GM10847 (cell line): ENCODE results near the gene CFAP58.

ENCODE experiments used
- POLR2A ChIP-seq: IDR thresholded peaks from 2 replicates; pipeline ENCODE4 v1.6.1; 2011; ENCODE audit not compliant: insufficient read length; ENCODE audit errors: extremely low read depth

CFAP58 gene

DNA sequence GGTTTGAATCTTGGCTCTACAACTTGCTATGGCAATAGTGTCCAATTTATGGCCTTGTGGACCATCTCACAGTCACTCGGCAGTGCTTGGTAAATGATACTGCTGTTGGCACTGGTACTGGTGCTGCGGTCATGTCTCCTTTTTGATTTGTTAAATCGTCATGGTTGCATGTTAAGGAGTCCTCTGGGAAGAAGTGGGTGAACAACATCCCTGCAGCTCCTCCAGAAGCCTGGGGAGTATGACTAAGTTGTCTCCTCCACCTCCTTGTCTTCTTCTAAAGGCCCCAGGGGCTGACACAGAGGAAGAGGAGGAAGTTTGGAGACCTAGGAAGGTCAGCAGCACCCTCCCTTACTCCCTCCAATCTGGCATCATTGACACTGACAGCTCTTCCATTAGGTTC lies 23.9 kb upstream of the CFAP58 start:
- no peak for TF ChIP-seq POLR2A

DNA sequence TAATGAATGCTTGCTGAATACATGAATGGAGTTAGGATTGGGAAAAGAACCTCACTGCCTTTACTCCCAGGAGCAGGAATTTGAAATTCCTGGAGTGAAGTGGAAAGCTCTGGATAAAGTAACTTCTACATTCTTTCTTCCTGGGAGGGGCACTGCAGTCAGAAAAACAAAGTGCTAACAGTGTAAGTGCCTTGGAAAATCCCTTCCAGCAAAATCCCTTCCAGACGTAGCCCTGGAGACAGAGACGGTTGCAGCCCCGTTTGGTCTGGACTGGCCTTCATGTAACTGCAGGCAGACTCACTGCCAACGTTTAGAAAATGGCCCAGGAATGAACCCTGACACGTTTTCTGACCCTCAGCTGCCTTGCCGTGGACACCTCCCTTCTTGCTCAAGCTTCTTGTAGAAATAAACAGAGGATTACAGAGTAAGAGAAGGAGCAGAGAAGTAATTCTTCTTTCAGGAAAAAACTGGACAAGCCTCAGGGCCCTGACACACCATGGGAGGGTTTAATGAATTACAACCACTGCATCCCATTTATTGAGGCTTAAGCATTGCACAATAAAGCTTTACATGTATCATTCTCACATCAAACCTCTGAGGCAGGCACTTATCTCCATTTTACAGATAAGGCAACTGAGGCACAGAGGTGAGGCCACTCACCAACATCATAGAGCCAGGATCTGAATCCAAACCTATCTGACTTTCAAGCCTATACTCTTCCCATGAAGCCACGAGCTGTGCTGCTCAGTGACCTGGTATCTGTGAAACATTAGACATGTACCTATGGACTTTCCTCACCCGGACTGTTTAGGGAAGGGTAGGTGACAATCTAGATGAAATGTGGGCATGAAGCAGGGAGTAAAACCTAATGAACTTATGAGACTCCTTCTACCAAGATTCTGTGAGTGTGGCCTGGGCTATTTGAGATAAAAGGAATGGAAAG lies 23.2 kb upstream of the CFAP58 start:
- TF ChIP-seq POLR2A, result no peak

- no peak for TF ChIP-seq POLR2A
These were observed 22.3 kb upstream of the CFAP58 start for GRCh38 chr10:104331208-104331838.

DNA sequence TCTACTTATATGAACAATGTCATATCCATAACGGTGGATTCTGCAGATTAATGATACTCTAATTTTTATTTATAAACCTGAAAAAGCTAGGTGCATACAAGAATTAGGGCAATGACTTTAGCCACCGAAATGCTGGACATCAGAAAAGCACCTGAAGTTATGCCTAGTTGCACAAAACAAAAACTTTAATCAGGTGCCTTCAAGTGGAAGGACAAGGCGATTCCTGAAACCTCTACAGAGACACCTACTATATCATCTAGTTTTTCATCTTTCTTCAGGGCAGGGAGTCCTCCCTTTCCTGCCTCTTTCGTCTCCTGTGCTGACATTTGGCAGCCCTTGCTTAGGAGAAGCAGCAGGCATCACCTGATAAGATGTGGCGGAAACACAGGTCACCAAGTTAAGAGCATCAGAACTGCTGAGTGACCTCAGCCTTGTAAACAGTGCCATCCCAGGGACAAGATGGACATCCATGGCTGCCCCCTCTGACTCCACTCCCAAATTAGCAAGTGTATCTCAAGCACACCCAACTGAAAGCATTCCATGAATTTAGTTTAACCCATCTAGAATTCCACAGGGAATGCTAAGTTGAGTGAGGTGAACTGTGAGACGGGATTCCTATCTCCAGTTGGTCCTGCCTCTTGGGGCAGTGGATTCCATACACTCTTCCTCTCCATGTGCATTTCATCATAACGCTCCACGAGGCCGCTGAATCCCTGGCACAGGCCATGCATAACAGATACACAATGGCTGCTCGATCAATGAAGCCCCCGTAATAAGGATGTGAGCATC lies 21.2 kb upstream of the CFAP58 start:
- no peak for TF ChIP-seq POLR2A

GRCh38 chr10:104333032-104333727 lies 20.5 kb upstream of the CFAP58 start:
- TF ChIP-seq POLR2A, result no peak

- TF ChIP-seq POLR2A, result no peak
These were observed 19.8 kb upstream of the CFAP58 start for GRCh38 chr10:104333728-104334373.

DNA sequence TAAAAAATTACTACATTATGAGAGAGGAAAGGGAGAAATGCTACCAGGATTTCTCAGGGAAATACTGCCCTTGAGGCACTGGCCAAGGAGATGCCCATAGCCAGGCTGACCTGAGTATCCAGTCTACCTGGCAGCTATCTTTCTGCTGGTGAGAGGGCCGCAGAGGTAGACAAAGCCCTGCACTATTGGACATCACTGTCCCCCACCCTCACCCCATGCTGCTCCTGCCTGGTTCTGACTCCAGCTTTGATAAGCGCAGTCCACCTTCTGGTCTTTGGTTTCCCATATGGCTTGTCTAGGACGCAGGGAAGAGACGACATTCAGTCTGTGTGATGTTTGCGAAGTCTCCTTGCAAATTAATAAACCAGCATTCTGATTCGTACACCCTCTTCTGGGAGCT lies 19.1 kb upstream of the CFAP58 start:
- no peak for TF ChIP-seq POLR2A

GRCh38 chr10:104334965-104335650 lies 18.5 kb upstream of the CFAP58 start:
- no peak for TF ChIP-seq POLR2A

GRCh38 chr10:104336821-104337467 lies 16.7 kb upstream of the CFAP58 start:
- TF ChIP-seq POLR2A, result no peak

DNA sequence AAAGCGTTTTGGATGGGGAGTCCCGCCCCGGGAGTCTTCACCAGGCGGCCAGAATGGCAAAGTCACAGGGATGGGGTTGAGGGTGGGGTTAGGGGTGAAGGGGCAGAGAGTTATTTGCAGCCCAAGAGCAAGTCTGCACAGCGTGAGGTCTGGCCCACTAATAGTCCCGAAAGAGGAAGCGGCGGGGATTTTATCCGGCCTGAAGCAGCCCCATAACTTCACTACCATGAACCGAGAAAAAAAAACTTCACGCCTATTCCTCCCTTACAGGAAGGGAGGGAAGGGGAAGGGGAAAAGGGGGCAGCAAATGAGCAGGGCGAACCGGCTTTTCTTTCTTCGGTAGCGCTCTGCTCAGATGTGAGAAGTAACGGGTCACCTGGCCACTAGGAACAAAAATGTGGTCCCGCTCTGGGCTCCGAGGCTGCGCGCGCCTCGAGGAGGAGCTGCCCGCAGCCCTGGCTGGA lies 16.1 kb upstream of the CFAP58 start:
- no peak for TF ChIP-seq POLR2A

DNA sequence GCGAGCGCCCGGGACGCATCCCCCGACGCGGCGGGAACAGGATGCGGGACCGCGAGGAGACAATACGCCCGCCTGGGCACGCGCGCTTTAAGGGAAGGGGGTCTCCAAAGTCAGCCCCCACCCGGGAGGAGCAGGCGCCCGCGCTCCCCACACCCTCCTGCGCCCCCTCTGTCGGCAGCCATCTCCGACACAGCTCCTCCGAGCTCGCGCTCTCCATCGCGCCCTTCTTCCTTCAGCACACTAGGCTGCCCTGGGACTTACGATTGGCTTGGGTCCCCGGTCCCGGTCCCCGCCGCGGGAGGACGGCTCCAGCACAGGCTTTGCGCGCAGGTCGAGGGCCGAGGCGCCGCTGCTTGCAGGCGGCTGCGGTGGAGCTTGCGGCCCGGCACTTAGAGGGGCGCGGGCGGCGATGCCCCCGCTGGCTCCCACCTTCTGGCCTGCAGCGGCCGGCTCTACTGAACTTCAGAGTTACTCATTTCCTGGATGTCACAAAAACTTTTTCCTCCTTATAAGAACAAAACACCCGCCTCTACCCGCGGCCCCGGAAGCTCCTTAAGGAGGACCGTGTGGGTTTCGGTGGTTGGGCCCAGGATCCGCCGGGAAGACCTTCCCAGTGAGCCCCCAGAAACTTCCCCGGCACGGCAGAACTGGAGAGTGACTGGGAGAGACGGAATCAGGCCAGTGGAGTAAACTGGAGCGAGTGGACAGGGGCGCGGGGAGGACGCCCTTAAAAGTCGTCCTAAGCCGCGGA lies 15.5 kb upstream of the CFAP58 start, which contains the start of gene ITPRIP:
ITPRIP (minus strand) TSS at position 481 of the 751 bp plus-strand sequence. CDS start 22,414 bp downstream, outside the sequence.
- peak; percentile 68 for TF ChIP-seq POLR2A

- TF ChIP-seq POLR2A, result no peak
These were observed 14.0 kb upstream of the CFAP58 start for GRCh38 chr10:104339469-104340110.
